PC-9 (cell line): ENCODE results near the gene ANP32D.

ENCODE experiments used
- EZH2 ChIP-seq: fragments of 200-600 bp; sonication (generic); IDR thresholded peaks from 2 replicates; pipeline ENCODE4 v1.8.0; 2017; ENCODE audit warnings: antibody characterized with exemption, low read depth
- TF ChIP-seq, protein P1 (sequence below): fragments of 200-600 bp; sonication (generic); conservative IDR thresholded peaks from 2 replicates; pipeline ENCODE4 v1.6.1; 2017; ENCODE audit warnings: mixed run types, antibody characterized with exemption, mild to moderate bottlenecking, moderate library complexity

GRCh38 chr12:48489012-48489411 lies 16.7 kb downstream of the ANP32D start:
- TF ChIP-seq, protein P1, sequence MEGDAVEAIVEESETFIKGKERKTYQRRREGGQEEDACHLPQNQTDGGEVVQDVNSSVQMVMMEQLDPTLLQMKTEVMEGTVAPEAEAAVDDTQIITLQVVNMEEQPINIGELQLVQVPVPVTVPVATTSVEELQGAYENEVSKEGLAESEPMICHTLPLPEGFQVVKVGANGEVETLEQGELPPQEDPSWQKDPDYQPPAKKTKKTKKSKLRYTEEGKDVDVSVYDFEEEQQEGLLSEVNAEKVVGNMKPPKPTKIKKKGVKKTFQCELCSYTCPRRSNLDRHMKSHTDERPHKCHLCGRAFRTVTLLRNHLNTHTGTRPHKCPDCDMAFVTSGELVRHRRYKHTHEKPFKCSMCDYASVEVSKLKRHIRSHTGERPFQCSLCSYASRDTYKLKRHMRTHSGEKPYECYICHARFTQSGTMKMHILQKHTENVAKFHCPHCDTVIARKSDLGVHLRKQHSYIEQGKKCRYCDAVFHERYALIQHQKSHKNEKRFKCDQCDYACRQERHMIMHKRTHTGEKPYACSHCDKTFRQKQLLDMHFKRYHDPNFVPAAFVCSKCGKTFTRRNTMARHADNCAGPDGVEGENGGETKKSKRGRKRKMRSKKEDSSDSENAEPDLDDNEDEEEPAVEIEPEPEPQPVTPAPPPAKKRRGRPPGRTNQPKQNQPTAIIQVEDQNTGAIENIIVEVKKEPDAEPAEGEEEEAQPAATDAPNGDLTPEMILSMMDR, result no peak
- TF ChIP-seq EZH2, result no peak
